OCI-LY3 (cell line): Measurements from ENCODE around the gene CEBPG.

ENCODE experiments used
- H2AFZ ChIP-seq: fragments of 200-600, 300-600 bp; shearing (Covaris generic); 2 replicates; pipeline ENCODE4 v1.6.0; 2014; ENCODE audit warnings: antibody characterized with exemption, low read depth, low read length
- H3K27ac ChIP-seq: fragments of 200-600, 300-600 bp; sonication (generic); 2 replicates; pipeline ENCODE4 v1.5.1; 2014; ENCODE audit warnings: mild to moderate bottlenecking, low read length, moderate library complexity, mixed read lengths
- H3K27me3 ChIP-seq: fragments of 200-600, 300-600 bp; sonication (generic); 2 replicates; pipeline ENCODE4 v1.6.1; 2014; ENCODE audit warnings: low read depth, low read length, mixed read lengths
- H3K36me3 ChIP-seq: fragments of 200-600, 300-600 bp; sonication (generic); replicated peaks from 2 replicates; pipeline ENCODE3; 2014; ENCODE audit warnings: low read depth, low read length, mixed read lengths
- H3K4me1 ChIP-seq: fragments of 300-600, 200-600 bp; sonication (generic); 2 replicates; pipeline ENCODE4 v1.6.1; 2014; ENCODE audit warnings: low read length, mixed read lengths
- H3K4me2 ChIP-seq: fragments of 200-600, 300-600 bp; sonication (generic); 2 replicates; pipeline ENCODE4 v1.6.1; 2014; ENCODE audit warnings: low read length, mixed read lengths
- H3K4me3 ChIP-seq: fragments of 300-600, 200-600 bp; sonication (generic); 2 replicates; pipeline ENCODE4 v1.5.1; 2014; ENCODE audit warnings: antibody characterized with exemption, mild to moderate bottlenecking, low read length, moderate library complexity
- H3K79me2 ChIP-seq: fragments of 300-600, 200-600 bp; shearing (Covaris generic); 2 replicates; pipeline ENCODE4 v1.6.1; 2014; ENCODE audit warnings: mild to moderate bottlenecking, low read length, mixed read lengths
- H3K9ac ChIP-seq: fragments of 300-600, 200-600 bp; shearing (Covaris generic); 2 replicates; pipeline ENCODE4 v1.6.0; 2014; ENCODE audit warnings: mild to moderate bottlenecking, low read length, moderate library complexity
- H3K9me3 ChIP-seq: fragments of 200-600, 300-600 bp; shearing (Covaris generic); 2 replicates; pipeline ENCODE4 v1.6.1; 2014; ENCODE audit warnings: low read length, mixed read lengths; ENCODE audit not compliant: insufficient read depth
- H4K20me1 ChIP-seq: fragments of 200-600, 300-600 bp; sonication (generic); 2 replicates; pipeline ENCODE4 v1.6.1; 2016; ENCODE audit warnings: low read length, mixed read lengths; ENCODE audit not compliant: insufficient read depth
- EZH2phosphoT487 ChIP-seq: fragments of 200-600 bp; shearing (Covaris generic); IDR thresholded peaks from 2 replicates; pipeline ENCODE4 v1.6.1; 2018; ENCODE audit warnings: antibody characterized with exemption, mixed run types, low read depth
- TF ChIP-seq, protein P1 (sequence below): fragments of 200-600, 300-600 bp; sonication (generic); IDR thresholded peaks from 2 replicates; pipeline ENCODE4 v1.5.1; 2014; ENCODE audit warnings: antibody characterized with exemption, low read length, low read depth

The CEBPG gene

DNA sequence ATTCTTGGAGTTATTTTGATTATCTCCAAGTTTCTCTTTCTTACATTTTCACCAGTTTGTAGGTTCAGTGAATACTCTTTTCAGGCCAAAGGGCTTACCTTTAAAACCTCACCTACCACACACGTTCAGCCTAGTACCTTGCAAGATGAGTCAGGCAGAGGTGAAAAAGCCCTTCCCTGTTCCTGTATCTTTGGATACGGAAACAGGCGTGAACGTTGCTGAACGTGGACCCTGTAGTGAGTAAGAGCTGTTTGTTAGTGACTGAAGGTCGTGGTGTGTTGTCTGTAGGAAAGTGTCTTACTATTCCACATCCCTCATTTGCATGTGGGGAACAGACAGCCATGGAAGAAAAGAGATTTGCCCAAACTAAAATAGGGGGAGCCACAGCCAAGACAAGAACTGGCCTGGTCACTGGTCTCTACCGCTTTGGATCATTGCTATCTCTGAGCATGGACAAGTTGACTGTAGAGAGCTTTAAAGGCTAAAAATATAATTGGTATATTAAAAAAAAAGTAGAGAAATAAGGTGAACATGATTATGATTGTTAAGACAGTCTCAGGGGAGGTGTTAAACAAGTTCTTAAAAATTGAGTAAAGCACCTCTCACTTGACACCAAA is 3.5 kb downstream of the CEBPG start:
- Histone ChIP-seq H3K9ac (no peak overlapping the region), H2AFZ (no peak overlapping the region), H3K4me1 (peaks cover 24% of the 10 kb centered on the region), H3K27ac (no peak overlapping the region), H3K4me2 (no peak overlapping the region), H3K4me3 (no peak overlapping the region), H3K9me3 (no peaks in the 10 kb centered on the region), H3K79me2 (peaks cover 85% of the 10 kb centered on the region), H3K36me3 (peaks cover 52% of the 10 kb centered on the region), H4K20me1 (peaks cover 79% of the 10 kb centered on the region), H3K27me3 (no peaks in the 10 kb centered on the region)
- TF ChIP-seq, protein P1, sequence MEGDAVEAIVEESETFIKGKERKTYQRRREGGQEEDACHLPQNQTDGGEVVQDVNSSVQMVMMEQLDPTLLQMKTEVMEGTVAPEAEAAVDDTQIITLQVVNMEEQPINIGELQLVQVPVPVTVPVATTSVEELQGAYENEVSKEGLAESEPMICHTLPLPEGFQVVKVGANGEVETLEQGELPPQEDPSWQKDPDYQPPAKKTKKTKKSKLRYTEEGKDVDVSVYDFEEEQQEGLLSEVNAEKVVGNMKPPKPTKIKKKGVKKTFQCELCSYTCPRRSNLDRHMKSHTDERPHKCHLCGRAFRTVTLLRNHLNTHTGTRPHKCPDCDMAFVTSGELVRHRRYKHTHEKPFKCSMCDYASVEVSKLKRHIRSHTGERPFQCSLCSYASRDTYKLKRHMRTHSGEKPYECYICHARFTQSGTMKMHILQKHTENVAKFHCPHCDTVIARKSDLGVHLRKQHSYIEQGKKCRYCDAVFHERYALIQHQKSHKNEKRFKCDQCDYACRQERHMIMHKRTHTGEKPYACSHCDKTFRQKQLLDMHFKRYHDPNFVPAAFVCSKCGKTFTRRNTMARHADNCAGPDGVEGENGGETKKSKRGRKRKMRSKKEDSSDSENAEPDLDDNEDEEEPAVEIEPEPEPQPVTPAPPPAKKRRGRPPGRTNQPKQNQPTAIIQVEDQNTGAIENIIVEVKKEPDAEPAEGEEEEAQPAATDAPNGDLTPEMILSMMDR: no peak
- no peak for TF ChIP-seq EZH2phosphoT487

DNA sequence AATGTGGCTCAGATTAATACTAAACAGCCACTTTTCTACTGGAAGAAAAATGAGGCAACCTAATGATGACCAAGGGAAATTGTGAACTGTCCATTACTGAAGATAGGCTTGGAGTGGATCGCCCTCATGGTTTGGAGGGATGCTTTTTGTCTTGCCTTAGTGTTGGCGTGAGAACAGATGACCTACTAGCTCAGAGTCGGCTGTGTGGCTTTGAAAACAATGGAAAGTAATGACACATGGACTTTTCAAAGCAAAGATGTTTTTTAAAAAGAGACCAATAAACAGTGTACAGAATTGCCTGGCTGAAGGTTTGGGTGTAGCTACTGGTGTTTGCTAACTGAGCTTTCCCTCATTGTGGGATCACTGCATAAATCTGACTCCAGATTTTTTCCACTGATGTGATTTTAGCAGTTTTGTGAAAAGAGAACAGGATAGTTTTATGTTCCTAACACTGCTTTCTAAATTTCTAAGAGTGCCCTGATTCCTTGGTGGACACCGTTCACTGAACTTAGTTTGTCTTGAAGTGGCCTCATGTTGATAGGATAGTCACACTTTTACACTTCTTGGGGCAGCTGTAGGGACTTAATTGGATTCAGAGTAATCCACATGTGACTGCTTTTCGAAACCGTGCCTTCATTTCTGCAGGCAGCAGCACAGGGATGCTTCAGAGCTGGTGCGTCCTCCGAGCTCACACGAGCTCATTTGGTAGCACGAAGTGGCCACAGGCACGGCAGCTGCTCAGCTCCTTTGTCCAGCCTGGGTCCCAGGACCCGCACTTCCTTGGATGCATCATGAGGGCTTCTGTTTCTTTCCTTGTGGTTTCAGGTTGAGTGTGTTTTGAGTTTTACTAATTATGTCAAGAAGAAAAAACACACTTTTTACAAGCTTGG is 4.3 kb downstream of the CEBPG start:
- TF ChIP-seq, protein P1: no peak
- no peak for TF ChIP-seq EZH2phosphoT487
- H3K4me2 ChIP-seq: no peak overlapping the region
- no peak overlapping the region for H3K9ac ChIP-seq
- H4K20me1 ChIP-seq: peaks cover 82% of the 10 kb centered on the region
- no peak overlapping the region for H3K4me3 ChIP-seq
- peaks cover 23% of the 10 kb centered on the region for H3K4me1 ChIP-seq
- H3K27me3 ChIP-seq: no peaks in the 10 kb centered on the region
- H2AFZ ChIP-seq: no peak overlapping the region
- peaks cover 88% of the 10 kb centered on the region for H3K79me2 ChIP-seq
- H3K36me3 ChIP-seq: peaks cover 55% of the 10 kb centered on the region
- H3K27ac ChIP-seq: no peak overlapping the region
- H3K9me3 ChIP-seq: no peaks in the 10 kb centered on the region

DNA sequence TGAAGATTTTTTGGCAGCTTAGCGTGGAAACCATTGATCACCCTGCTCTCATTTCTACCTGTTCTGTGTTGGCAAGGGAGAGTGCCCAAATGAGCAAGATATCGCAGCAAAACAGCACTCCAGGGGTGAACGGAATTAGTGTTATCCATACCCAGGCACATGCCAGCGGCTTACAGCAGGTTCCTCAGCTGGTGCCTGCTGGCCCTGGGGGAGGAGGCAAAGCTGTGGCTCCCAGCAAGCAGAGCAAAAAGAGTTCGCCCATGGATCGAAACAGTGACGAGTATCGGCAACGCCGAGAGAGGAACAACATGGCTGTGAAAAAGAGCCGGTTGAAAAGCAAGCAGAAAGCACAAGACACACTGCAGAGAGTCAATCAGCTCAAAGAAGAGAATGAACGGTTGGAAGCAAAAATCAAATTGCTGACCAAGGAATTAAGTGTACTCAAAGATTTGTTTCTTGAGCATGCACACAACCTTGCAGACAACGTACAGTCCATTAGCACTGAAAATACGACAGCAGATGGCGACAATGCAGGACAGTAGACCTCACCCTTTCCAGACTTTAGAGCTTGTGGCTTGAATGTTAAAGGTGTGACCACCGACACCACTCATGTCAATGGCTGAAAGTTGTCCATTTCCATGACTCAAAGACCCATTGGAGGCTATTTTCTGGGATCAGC is 5.8 kb downstream of the CEBPG start:
- no peak overlapping the region for H3K9ac ChIP-seq
- H3K27me3 ChIP-seq: no peaks in the 10 kb centered on the region
- no peak overlapping the region for H3K4me2 ChIP-seq
- no peaks in the 10 kb centered on the region for H3K9me3 ChIP-seq
- H3K4me1 ChIP-seq: peaks cover 21% of the 10 kb centered on the region
- no peak overlapping the region for H3K4me3 ChIP-seq
- H3K27ac ChIP-seq: no peak overlapping the region
- H3K36me3 ChIP-seq: peaks cover 56% of the 10 kb centered on the region
- peaks cover 96% of the 10 kb centered on the region for H3K79me2 ChIP-seq
- H2AFZ ChIP-seq: no peak overlapping the region
- peaks cover 95% of the 10 kb centered on the region for H4K20me1 ChIP-seq
- TF ChIP-seq, protein P1: no peak
- no peak for TF ChIP-seq EZH2phosphoT487

DNA sequence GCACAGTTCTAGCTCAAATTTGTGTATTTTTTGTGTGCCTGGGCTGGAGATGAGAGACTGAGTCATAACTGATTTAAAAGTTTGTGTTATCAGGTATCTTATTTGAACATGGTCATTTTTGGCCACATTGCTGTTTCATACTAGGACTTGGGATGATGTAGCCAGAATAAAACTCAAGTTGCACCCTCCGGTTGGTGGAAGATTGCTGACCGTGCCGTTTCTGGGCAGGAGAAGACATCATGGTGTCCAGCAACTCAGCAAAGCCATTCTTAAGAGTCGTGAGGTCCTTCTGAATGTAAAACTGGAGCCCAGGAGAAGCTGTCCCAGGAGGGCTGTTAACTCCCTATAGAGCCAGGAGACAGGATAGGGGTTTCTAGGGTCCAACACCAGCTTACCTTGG is 7.6 kb downstream of the CEBPG start:
- Histone ChIP-seq H3K4me3 (no peak overlapping the region), H3K9me3 (no peaks in the 10 kb centered on the region), H3K9ac (no peak overlapping the region), H3K79me2 (peaks cover 90% of the 10 kb centered on the region), H3K27ac (no peak overlapping the region), H3K27me3 (no peaks in the 10 kb centered on the region), H3K4me2 (no peak overlapping the region), H2AFZ (no peak overlapping the region), H3K4me1 (peaks cover 6% of the 10 kb centered on the region; the same call in 1 of the 2 replicates), H4K20me1 (peaks cover 81% of the 10 kb centered on the region), H3K36me3 (peaks cover 45% of the 10 kb centered on the region)
- no peak for TF ChIP-seq EZH2phosphoT487
- TF ChIP-seq, protein P1: no peak
